ENCODE results near the gene RNF169. TPM values are rescaled to one million over a fixed set of nuclear protein-coding genes. Genes with fewer than 3 reads are reported as not detected.

The RNF169 gene
- total RNA-seq, 1 experiment from 2014 or later: 18.0 TPM

GRCh38 chr11:74736031-74736430 is 12.6 kb upstream of the RNF169 start:
- H3K9me3 Mint-ChIP-seq (ENCODE audit: unreplicated experiment): no peaks in the 10 kb centered on the region
- BruUV-seq (replicated peaks): no TSS peak
- H3K27me3 Mint-ChIP-seq (ENCODE audit: insufficient read depth, unreplicated experiment): peaks cover 33% of the 10 kb centered on the region
- H3K4me1 Mint-ChIP-seq (ENCODE audit: insufficient read depth, unreplicated experiment): peaks cover 2% of the 10 kb centered on the region
- intact Hi-C loops (cut with micrococcal nuclease): loop anchor here (5.0 kb wide), 1 partner anchor 284 kb away; no protein-coding TSS in a partner anchor
- TF ChIP-seq CTCF (IDR thresholded peaks at IDR 0.05; ENCODE audit: unreplicated experiment): no peak
- POLR2A ChIA-PET: interaction anchor here (0.8 to 1.3 kb wide), 3 partner anchors 8 to 31 kb away, joined by 3 to 6 read pairs (median 4); no protein-coding TSS in a partner anchor
- no peak overlapping the region for H3K4me3 Mint-ChIP-seq (ENCODE audit: unreplicated experiment)
- H3K27ac Mint-ChIP-seq (ENCODE audit: low read depth, unreplicated experiment): no peak overlapping the region
- CTCF ChIA-PET: interaction anchor here (0.5 to 2.2 kb wide), 3 partner anchors 8 to 534 kb away, joined by 3 to 13 read pairs (median 3); no protein-coding TSS in a partner anchor
- DNase-seq (ENCODE audit: unreplicated experiment): no peak
- no peaks in the 10 kb centered on the region for H3K36me3 Mint-ChIP-seq (ENCODE audit: insufficient read depth, unreplicated experiment)

- peak; percentile 79 for DNase-seq (ENCODE audit: unreplicated experiment)
- intact Hi-C loops (cut with micrococcal nuclease): loop anchor here (5.0 kb wide), 1 partner anchor 287 kb away; no protein-coding TSS in a partner anchor
- ChIA-PET CTCF (interaction anchor here (0.5 to 3.0 kb wide), 22 partner anchors 8 to 285 kb away, joined by 3 to 21 read pairs (median 4); no protein-coding TSS in a partner anchor), POLR2A (interaction anchor here (0.6 to 1.4 kb wide), 5 partner anchors 11 to 130 kb away, joined by 3 to 4 read pairs (median 3); no protein-coding TSS in a partner anchor)
- Mint-ChIP-seq H3K36me3 (ENCODE audit: insufficient read depth, unreplicated experiment) (no peaks in the 10 kb centered on the region), H3K27ac (ENCODE audit: low read depth, unreplicated experiment) (no peak overlapping the region), H3K4me1 (ENCODE audit: insufficient read depth, unreplicated experiment) (no peaks in the 10 kb centered on the region), H3K9me3 (ENCODE audit: unreplicated experiment) (no peaks in the 10 kb centered on the region), H3K4me3 (ENCODE audit: unreplicated experiment) (no peak overlapping the region), H3K27me3 (ENCODE audit: insufficient read depth, unreplicated experiment) (no peaks in the 10 kb centered on the region)
- no TSS peak for BruUV-seq (replicated peaks)
- TF ChIP-seq CTCF (IDR thresholded peaks at IDR 0.05; ENCODE audit: unreplicated experiment): peak; percentile 81
Observed at GRCh38 chr11:74739546-74740270, 8.9 kb upstream of the RNF169 start.

- DNase-seq (ENCODE audit: unreplicated experiment): no peak
- CTCF ChIA-PET: interaction anchor here (0.6 to 3.0 kb wide), 3 partner anchors 15 to 347 kb away, joined by 3 to 21 read pairs (median 7); no protein-coding TSS in a partner anchor
- Mint-ChIP-seq H3K27ac (ENCODE audit: low read depth, unreplicated experiment) (no peak overlapping the region), H3K36me3 (ENCODE audit: insufficient read depth, unreplicated experiment) (no peaks in the 10 kb centered on the region), H3K4me1 (ENCODE audit: insufficient read depth, unreplicated experiment) (no peaks in the 10 kb centered on the region), H3K4me3 (ENCODE audit: unreplicated experiment) (no peak overlapping the region), H3K9me3 (ENCODE audit: unreplicated experiment) (no peaks in the 10 kb centered on the region), H3K27me3 (ENCODE audit: insufficient read depth, unreplicated experiment) (no peaks in the 10 kb centered on the region)
- TF ChIP-seq CTCF (IDR thresholded peaks at IDR 0.05; ENCODE audit: unreplicated experiment): no peak
- BruUV-seq (replicated peaks): no TSS peak
- POLR2A ChIA-PET: no interaction called here
- intact Hi-C loops (cut with micrococcal nuclease): no loop called here
Observed at GRCh38 chr11:74742070-74742469, 6.6 kb upstream of the RNF169 start.

- Mint-ChIP-seq H3K36me3 (ENCODE audit: insufficient read depth, unreplicated experiment) (no peaks in the 10 kb centered on the region), H3K9me3 (ENCODE audit: unreplicated experiment) (no peaks in the 10 kb centered on the region), H3K4me1 (ENCODE audit: insufficient read depth, unreplicated experiment) (peaks cover 9% of the 10 kb centered on the region), H3K27me3 (ENCODE audit: insufficient read depth, unreplicated experiment) (no peaks in the 10 kb centered on the region), H3K27ac (ENCODE audit: low read depth, unreplicated experiment) (no peak overlapping the region), H3K4me3 (ENCODE audit: unreplicated experiment) (no peak overlapping the region)
- no peak for TF ChIP-seq CTCF (IDR thresholded peaks at IDR 0.05; ENCODE audit: unreplicated experiment)
- BruUV-seq (replicated peaks): no TSS peak
- no peak for DNase-seq (ENCODE audit: unreplicated experiment)
- intact Hi-C loops (cut with micrococcal nuclease): no loop called here
- ChIA-PET POLR2A (interaction anchor here (1.0 kb wide), 1 partner anchor 8 kb away, joined by 4 read pairs; no protein-coding TSS in a partner anchor), CTCF (interaction anchor here (0.8 to 1.2 kb wide), 4 partner anchors 8 to 97 kb away, joined by 3 to 5 read pairs (median 4); no protein-coding TSS in a partner anchor)
Observed at GRCh38 chr11:74743640-74744039, 5.0 kb upstream of the RNF169 start.
